OCI-LY7 (cell line): ENCODE results near the gene DTYMK. TPM values are rescaled to one million over a fixed set of nuclear protein-coding genes. Genes with fewer than 3 reads are reported as not detected.

ENCODE experiments used
- BruUV-seq: library from RNA; stranded (reverse); fragments of 400-500 nt; replicated peaks from 2 replicates; lab custom pipeline; 2021; lab: Mats Ljungman, UMichigan
- CTCF ChIA-PET: fragments of 300-600 bp; sonication (Branson Sonifier 250); formaldehyde crosslinking; loops from one replicate; lab custom pipeline; 2022; ENCODE audit warnings: antibody characterized with exemption; ENCODE audit not compliant: unreplicated experiment; lab: Charles Lee
- POLR2A ChIA-PET: fragments of 300-600 bp; sonication (Branson Sonifier 250); formaldehyde crosslinking; loops from one replicate; lab custom pipeline; 2022; ENCODE audit warnings: antibody characterized with exemption; lab: Charles Lee
- DNase-seq: peaks from one replicate; pipeline ENCODE4 v3.0.0-alpha.2; 2015; ENCODE audit warnings: low spot score
- H2AFZ ChIP-seq: fragments of 200-600 bp; sonication (generic), shearing (Covaris generic); 2 replicates; pipeline ENCODE4 v1.6.1; 2014; ENCODE audit warnings: mild to moderate bottlenecking, antibody characterized with exemption, low read length, moderate library complexity
- H3K27ac ChIP-seq: fragments of 200-600 bp; sonication (generic); 2 replicates; pipeline ENCODE4 v1.5.1; 2014; ENCODE audit warnings: mixed run types, low read depth, mild to moderate bottlenecking, moderate library complexity, low read length, inconsistent platforms; ENCODE audit not compliant: poor library complexity, severe bottlenecking
- H3K36me3 ChIP-seq: fragments of 200-600 bp; sonication (generic); 2 replicates; pipeline ENCODE4 v1.6.1; 2014; ENCODE audit warnings: mild to moderate bottlenecking, antibody characterized with exemption, low read length, moderate library complexity, mixed read lengths; ENCODE audit not compliant: insufficient read depth
- H3K4me1 ChIP-seq: fragments of 200-600 bp; sonication (generic); 2 replicates; pipeline ENCODE4 v1.5.1; 2014; ENCODE audit warnings: mild to moderate bottlenecking, low read length; ENCODE audit not compliant: insufficient read depth, poor library complexity, severe bottlenecking
- H3K4me2 ChIP-seq: fragments of 200-600 bp; sonication (generic); 2 replicates; pipeline ENCODE4 v1.6.1; 2014; ENCODE audit warnings: mild to moderate bottlenecking, low read length
- H3K4me3 ChIP-seq: fragments of 200-600 bp; sonication (generic); 2 replicates; pipeline ENCODE4 v1.5.1; 2014; ENCODE audit warnings: mild to moderate bottlenecking, low read depth, low read length; ENCODE audit not compliant: poor library complexity, severe bottlenecking
- H3K79me2 ChIP-seq: fragments of 200-600 bp; sonication (generic); 2 replicates; pipeline ENCODE4 v1.6.1; 2016; ENCODE audit warnings: low read depth, mild to moderate bottlenecking, low read length, moderate library complexity, mixed read lengths; ENCODE audit not compliant: insufficient read depth
- H3K9me2 ChIP-seq: fragments of 200-600 bp; sonication (generic); 2 replicates; pipeline ENCODE4 v1.6.1; 2016; ENCODE audit warnings: mild to moderate bottlenecking, low read length, mixed read lengths; ENCODE audit not compliant: insufficient read depth
- H3K9me3 ChIP-seq: fragments of 200-600 bp; sonication (generic); 2 replicates; pipeline ENCODE4 v1.6.1; 2014; ENCODE audit warnings: mild to moderate bottlenecking, mixed run types, low read length, mixed read lengths
- H4K20me1 ChIP-seq: fragments of 200-600 bp; sonication (generic); 2 replicates; pipeline ENCODE4 v1.6.1; 2014; ENCODE audit warnings: mild to moderate bottlenecking, antibody characterized with exemption, low read length, moderate library complexity, mixed read lengths; ENCODE audit not compliant: insufficient read depth
- EZH2phosphoT487 ChIP-seq: fragments of 200-600 bp; sonication (generic); IDR thresholded peaks from 2 replicates; pipeline ENCODE4 v1.6.1; 2018; ENCODE audit warnings: low read depth, borderline replicate concordance, mild to moderate bottlenecking, mixed run types, antibody characterized with exemption, low read length, moderate library complexity, mixed read lengths
- intact Hi-C: fragments of 100-400 bp; cut with micrococcal nuclease; formaldehyde crosslinking; loops from one replicate; pipeline ENCODE4 v1.10.0; 2022; ENCODE audit not compliant: unreplicated experiment
- total RNA-seq, 2 experiments: library from RNA; depleted of rRNA in 1 of 2; stranded (reverse); fragments of >200 nt in 1 of 2; shearing (Covaris generic) in 1 of 2; gene quantifications; 2 replicates each; pipeline ENCODE4 v1.2.3, GENCODE V29; 2014 to 2022
- TF ChIP-seq, protein P1 (sequence below): fragments of 200-600 bp; sonication (generic); conservative IDR thresholded peaks from 2 replicates; pipeline ENCODE4 v1.5.1; 2014; ENCODE audit warnings: mild to moderate bottlenecking, antibody characterized with exemption, low read length, moderate library complexity, mixed read lengths

The DTYMK gene
- total RNA-seq, 2 experiments from 2014 or later: 118 to 129 TPM

DNA sequence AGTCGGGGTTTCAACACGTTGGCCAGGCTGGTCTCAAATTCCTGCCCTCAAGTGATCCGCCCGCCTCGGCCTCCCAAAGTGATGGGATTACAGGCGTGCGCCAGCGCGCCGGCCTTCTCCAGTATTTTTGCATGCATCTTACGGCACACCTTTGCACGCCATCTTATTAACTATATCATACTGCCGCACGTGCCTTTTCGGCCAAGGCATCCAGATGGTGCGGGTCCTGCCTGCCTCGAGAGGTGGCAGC is 14.5 kb upstream of the DTYMK start:
- BruUV-seq: no TSS peak
- peaks cover 20% of the 10 kb centered on the region for H3K79me2 ChIP-seq
- H3K4me1 ChIP-seq: peaks cover 23% of the 10 kb centered on the region
- H3K9me2 ChIP-seq: no peaks in the 10 kb centered on the region
- peak overlapping the region; percentile 76 for H3K4me2 ChIP-seq
- H3K36me3 ChIP-seq: peaks cover 26% of the 10 kb centered on the region
- ChIA-PET POLR2A (interaction anchor here (1.0 to 6.7 kb wide), 2 partner anchors 13 to 33 kb away, joined by 3 to 46 read pairs; partner anchors contain the start of genes D2HGDH and DTYMK), CTCF (no interaction called here)
- H3K9me3 ChIP-seq: peaks cover 4% of the 10 kb centered on the region; the same call in 1 of the 2 replicates
- peaks cover 5% of the 10 kb centered on the region; the same call in 1 of the 2 replicates for H4K20me1 ChIP-seq
- peak overlapping the region; percentile 92 for H3K27ac ChIP-seq
- TF ChIP-seq EZH2phosphoT487: no peak
- TF ChIP-seq, protein P1, sequence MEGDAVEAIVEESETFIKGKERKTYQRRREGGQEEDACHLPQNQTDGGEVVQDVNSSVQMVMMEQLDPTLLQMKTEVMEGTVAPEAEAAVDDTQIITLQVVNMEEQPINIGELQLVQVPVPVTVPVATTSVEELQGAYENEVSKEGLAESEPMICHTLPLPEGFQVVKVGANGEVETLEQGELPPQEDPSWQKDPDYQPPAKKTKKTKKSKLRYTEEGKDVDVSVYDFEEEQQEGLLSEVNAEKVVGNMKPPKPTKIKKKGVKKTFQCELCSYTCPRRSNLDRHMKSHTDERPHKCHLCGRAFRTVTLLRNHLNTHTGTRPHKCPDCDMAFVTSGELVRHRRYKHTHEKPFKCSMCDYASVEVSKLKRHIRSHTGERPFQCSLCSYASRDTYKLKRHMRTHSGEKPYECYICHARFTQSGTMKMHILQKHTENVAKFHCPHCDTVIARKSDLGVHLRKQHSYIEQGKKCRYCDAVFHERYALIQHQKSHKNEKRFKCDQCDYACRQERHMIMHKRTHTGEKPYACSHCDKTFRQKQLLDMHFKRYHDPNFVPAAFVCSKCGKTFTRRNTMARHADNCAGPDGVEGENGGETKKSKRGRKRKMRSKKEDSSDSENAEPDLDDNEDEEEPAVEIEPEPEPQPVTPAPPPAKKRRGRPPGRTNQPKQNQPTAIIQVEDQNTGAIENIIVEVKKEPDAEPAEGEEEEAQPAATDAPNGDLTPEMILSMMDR: peak; percentile 64
- H2AFZ ChIP-seq: no peak overlapping the region
- H3K4me3 ChIP-seq: peak overlapping the region; percentile 94
- intact Hi-C loops: loop anchor here (1.0 to 5.0 kb wide), 4 partner anchors 15 to 1139 kb away; partner anchors contain the start of genes DTYMK, DUSP28, HDLBP and SEPTIN2
- DNase-seq: peak; percentile 97

DNA sequence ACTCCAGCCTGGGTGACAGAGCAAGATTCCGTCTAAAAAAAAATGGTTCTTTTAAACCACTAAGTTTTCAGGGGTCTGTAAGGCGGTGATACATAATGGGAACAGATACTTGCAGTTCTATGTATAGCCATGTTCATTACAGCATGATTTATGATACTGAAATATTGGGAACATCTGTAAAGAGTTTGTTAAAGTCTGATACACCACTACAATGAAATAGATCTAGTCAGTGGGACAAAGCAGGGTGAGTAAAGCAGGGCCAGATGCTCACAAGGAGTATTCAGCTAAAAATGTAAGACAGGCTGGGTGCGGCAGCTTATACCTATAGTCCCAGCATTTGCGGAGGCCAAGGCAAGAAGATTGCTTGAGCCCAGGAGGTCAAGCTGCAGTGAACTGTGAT is 9.0 kb upstream of the DTYMK start:
- peaks cover 3% of the 10 kb centered on the region; the same call in 1 of the 2 replicates for H3K79me2 ChIP-seq
- peaks cover 17% of the 10 kb centered on the region for H3K4me1 ChIP-seq
- H3K27ac ChIP-seq: no peak overlapping the region
- H3K4me3 ChIP-seq: no peak overlapping the region
- no TSS peak for BruUV-seq
- peaks cover 50% of the 10 kb centered on the region for H3K36me3 ChIP-seq
- ChIA-PET CTCF (no interaction called here), POLR2A (interaction anchor here (0.7 kb wide), 1 partner anchor 9 kb away, joined by 3 read pairs; the partner anchor contains the start of gene DTYMK)
- H2AFZ ChIP-seq: no peak overlapping the region
- H3K9me2 ChIP-seq: no peaks in the 10 kb centered on the region
- no peaks in the 10 kb centered on the region for H3K9me3 ChIP-seq
- intact Hi-C loops: no loop called here
- DNase-seq: no peak
- H3K4me2 ChIP-seq: no peak overlapping the region
- TF ChIP-seq, protein P1: no peak
- TF ChIP-seq EZH2phosphoT487: no peak
- no peaks in the 10 kb centered on the region for H4K20me1 ChIP-seq

DNA sequence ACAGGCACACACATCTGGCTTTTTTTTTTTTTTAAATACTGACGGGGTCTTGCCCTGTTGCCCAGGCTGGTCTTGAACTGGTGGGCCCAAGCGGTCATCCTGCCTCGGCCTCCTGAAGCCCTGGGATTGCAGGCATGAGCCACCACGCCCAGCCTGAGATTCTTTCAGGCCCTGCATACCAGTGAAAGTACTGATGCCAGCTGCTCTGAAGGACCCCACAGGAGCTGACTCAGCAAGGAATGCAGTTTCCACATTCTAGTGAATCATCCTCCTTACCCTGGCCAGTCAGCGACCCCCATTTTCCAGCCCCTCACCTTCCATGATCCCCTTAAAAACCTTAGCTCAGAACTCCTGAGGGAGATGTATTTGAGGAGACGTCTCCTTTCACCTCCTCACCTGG is 5.8 kb upstream of the DTYMK start:
- no TSS peak for BruUV-seq
- no peak overlapping the region for H2AFZ ChIP-seq
- intact Hi-C loops: no loop called here
- no peak for TF ChIP-seq EZH2phosphoT487
- TF ChIP-seq, protein P1: no peak
- H3K4me3 ChIP-seq: no peak overlapping the region
- H3K27ac ChIP-seq: no peak overlapping the region
- H3K36me3 ChIP-seq: peaks cover 65% of the 10 kb centered on the region
- no peaks in the 10 kb centered on the region for H4K20me1 ChIP-seq
- peaks cover 7% of the 10 kb centered on the region for H3K4me1 ChIP-seq
- DNase-seq: no peak
- H3K79me2 ChIP-seq: peaks cover 11% of the 10 kb centered on the region
- no peak overlapping the region for H3K4me2 ChIP-seq
- no peaks in the 10 kb centered on the region for H3K9me2 ChIP-seq
- H3K9me3 ChIP-seq: no peaks in the 10 kb centered on the region
- CTCF ChIA-PET: interaction anchor here (0.6 kb wide), 1 partner anchor 9 kb away, joined by 5 read pairs; no protein-coding TSS in a partner anchor
- POLR2A ChIA-PET: no interaction called here
